Peyer's patch (tissue), 4 donors: ENCODE data around the gene KRTAP23-1. TPM values are rescaled to one million over a fixed set of nuclear protein-coding genes. Genes with fewer than 3 reads are reported as not detected.

Experiments
- DNase-seq, 3 donors: peaks; one replicate each; pipeline ENCODE4 v3.0.0-alpha.2; 2017 to 2019
- H3K27ac ChIP-seq, 4 donors: fragments of 200-600 bp; sonication (generic); one replicate each; pipeline ENCODE4 v1.5.1; 2016 to 2019
- H3K27me3 ChIP-seq, 2 donors: fragments of 200-600 bp; sonication (generic); one replicate each; pipeline ENCODE4 v1.5.1; 2019
- H3K36me3 ChIP-seq, 3 donors: fragments of 200-600 bp; sonication (generic); one replicate each; pipeline ENCODE4 v1.5.1; 2016 to 2019
- H3K4me1 ChIP-seq, 4 donors: fragments of 200-600 bp; sonication (generic); one replicate each; pipeline ENCODE4 v1.5.1; 2016 to 2019
- H3K4me3 ChIP-seq, 4 donors: fragments of 200-600 bp; sonication (generic); 1 replicate in 3 of 4; 2 replicates in 1 of 4; pipeline ENCODE4 v1.5.1; 2016 to 2019; ENCODE audit warnings: mild to moderate bottlenecking in 1 of 4
- H3K9me3 ChIP-seq, 4 donors: fragments of 200-600 bp; sonication (generic); one replicate each; pipeline ENCODE4 v1.5.1; 2016 to 2019; ENCODE audit warnings: mild to moderate bottlenecking in 1 of 4
- POLR2A ChIP-seq, 2 donors: fragments of 450-650 bp; IDR thresholded peaks; one replicate each; pipeline ENCODE4 v1.5.1; 2017; ENCODE audit warnings: antibody characterized with exemption in 2 of 2, mild to moderate bottlenecking in 2 of 2, moderate library complexity in 2 of 2
- total RNA-seq, 4 donors: library from RNA; depleted of rRNA; stranded (reverse); fragments of >200 nt; gene quantifications; one replicate each; pipeline ENCODE4 v1.1.0, GENCODE V29; 2016
- TF ChIP-seq, protein P1 (sequence below), 6 experiments: fragments of 450-650 bp in 4 of 6; fragments of 200-600 bp in 2 of 6; sonication (generic) in 1 of 6; IDR thresholded peaks; one replicate each; pipeline ENCODE4 v1.5.1; 2017 to 2019; ENCODE audit warnings: antibody characterized with exemption in 6 of 6, mild to moderate bottlenecking in 3 of 6, moderate library complexity in 1 of 6

The KRTAP23-1 gene
- total RNA-seq, 4 donors from 2014 or later, result not detected

DNA sequence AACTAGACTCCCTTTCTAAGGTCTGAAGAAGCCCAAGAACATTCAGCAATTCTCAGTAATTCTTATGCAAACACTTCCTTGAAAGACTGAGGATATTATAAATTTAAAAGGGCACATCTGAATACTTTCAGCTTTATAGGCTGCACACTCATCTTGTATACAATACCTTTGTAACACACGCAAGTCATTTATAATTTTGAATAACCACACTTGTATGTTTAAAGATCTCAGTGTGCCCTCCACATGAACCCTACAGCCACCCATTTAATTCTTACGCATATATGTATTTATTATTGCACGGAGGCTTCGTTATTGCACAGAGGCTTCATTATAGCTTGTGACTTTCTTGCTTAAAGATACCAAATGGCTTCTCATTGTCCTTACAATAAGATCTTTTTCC is 9.7 kb downstream of the KRTAP23-1 start:
- TF ChIP-seq, protein P1, sequence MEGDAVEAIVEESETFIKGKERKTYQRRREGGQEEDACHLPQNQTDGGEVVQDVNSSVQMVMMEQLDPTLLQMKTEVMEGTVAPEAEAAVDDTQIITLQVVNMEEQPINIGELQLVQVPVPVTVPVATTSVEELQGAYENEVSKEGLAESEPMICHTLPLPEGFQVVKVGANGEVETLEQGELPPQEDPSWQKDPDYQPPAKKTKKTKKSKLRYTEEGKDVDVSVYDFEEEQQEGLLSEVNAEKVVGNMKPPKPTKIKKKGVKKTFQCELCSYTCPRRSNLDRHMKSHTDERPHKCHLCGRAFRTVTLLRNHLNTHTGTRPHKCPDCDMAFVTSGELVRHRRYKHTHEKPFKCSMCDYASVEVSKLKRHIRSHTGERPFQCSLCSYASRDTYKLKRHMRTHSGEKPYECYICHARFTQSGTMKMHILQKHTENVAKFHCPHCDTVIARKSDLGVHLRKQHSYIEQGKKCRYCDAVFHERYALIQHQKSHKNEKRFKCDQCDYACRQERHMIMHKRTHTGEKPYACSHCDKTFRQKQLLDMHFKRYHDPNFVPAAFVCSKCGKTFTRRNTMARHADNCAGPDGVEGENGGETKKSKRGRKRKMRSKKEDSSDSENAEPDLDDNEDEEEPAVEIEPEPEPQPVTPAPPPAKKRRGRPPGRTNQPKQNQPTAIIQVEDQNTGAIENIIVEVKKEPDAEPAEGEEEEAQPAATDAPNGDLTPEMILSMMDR (IDR thresholded peaks at IDR 0.05), result no peak
- no peak for TF ChIP-seq POLR2A (IDR thresholded peaks at IDR 0.05)
- no peak overlapping the region for H3K27ac ChIP-seq
- H3K36me3 ChIP-seq, result no peaks in the 10 kb centered on the region
- no peaks in the 10 kb centered on the region for H3K27me3 ChIP-seq
- no peaks in the 10 kb centered on the region for H3K9me3 ChIP-seq
- H3K4me1 ChIP-seq, result no peaks in the 10 kb centered on the region
- H3K4me3 ChIP-seq, result no peak overlapping the region
- DNase-seq, result no peak

DNA sequence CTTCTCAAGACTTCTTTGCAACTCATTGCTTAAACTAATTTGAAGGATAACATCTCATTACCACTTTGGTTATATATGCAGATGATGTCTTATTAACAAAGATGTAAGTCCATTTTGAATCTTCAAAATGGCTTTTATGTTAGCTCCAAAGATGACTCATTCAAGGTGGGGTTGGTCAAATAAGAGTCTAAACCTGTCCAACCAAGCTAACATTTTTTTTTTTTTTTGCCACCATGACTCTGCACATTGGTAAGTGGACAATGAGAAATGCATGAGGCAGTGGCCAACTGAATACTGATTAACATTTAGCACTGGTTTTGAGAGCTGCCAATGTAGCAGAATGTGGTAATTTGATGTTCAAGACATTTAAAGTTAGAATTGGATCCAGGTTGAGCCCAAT is 10.6 kb downstream of the KRTAP23-1 start:
- no peaks in the 10 kb centered on the region for H3K4me1 ChIP-seq
- no peaks in the 10 kb centered on the region for H3K9me3 ChIP-seq
- H3K27me3 ChIP-seq, result no peaks in the 10 kb centered on the region
- DNase-seq, result no peak
- TF ChIP-seq, protein P1 (IDR thresholded peaks at IDR 0.05), result no peak
- no peak for TF ChIP-seq POLR2A (IDR thresholded peaks at IDR 0.05)
- H3K36me3 ChIP-seq, result no peaks in the 10 kb centered on the region
- no peak overlapping the region for H3K4me3 ChIP-seq
- H3K27ac ChIP-seq, result no peak overlapping the region

DNA sequence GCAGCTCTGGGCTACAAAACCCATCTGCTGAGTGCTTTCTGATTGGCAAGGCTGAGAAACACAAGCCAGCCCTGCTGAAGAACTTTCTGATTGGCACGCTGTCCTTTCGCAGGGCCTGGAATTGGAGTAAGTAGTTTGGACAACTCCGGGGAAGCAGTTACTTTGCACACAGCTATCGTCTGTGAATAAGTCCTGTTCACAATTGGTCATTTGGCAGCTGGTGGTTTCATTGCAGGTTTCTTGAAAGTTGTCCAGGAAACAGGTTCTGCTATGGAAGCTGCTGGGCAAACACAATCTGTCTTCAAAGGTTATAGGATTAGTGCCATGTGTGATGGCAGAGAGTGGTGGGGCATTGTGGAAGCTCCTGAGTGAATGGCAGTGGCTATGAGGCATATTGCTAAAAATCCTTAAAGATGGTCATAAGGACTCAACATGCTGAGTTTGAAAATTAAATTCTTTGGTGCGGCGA is 11.1 kb downstream of the KRTAP23-1 start, which contains the start of gene KRTAP27-1:
Gene KRTAP27-1, minus strand, starts transcription at position 419 of the 469 bp plus-strand sequence. Its CDS starts 26 bp downstream, at position 393.
- no peak for DNase-seq
- Histone ChIP-seq H3K27ac (no peak within 1 kb of the TSS), H3K4me1 (no peaks in the 10 kb centered on the region), H3K4me3 (no peak within 1 kb of the TSS), H3K9me3 (no peaks in the 10 kb centered on the region), H3K36me3 (no peaks in the 10 kb centered on the region), H3K27me3 (no peaks in the 10 kb centered on the region)
- TF ChIP-seq POLR2A (IDR thresholded peaks at IDR 0.05), result no peak
- TF ChIP-seq, protein P1 (IDR thresholded peaks at IDR 0.05), result no peak

DNA sequence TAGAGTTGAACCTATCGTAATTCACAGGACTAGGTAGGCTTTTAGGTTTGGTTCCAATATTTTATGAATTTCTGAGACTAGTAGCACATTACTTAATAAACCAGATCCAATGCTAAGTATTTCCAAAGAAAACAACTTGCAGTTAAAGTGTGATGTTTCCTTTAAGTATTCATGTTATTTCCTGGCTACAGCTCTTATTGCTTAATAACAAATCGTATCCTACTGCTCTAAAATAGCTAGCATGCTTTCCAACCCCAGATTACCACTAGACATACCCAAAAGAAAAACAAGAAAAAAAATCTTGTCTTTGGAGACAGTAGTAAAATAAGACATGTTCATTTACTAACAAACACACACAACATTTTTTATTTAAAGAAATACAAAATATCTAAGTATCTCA is 11.8 kb downstream of the KRTAP23-1 start:
- H3K27ac ChIP-seq, result no peak overlapping the region
- H3K36me3 ChIP-seq, result no peaks in the 10 kb centered on the region
- H3K4me3 ChIP-seq, result no peak overlapping the region
- DNase-seq, result no peak
- no peak for TF ChIP-seq POLR2A (IDR thresholded peaks at IDR 0.05)
- TF ChIP-seq, protein P1 (IDR thresholded peaks at IDR 0.05), result no peak
- H3K4me1 ChIP-seq, result no peaks in the 10 kb centered on the region
- no peaks in the 10 kb centered on the region for H3K9me3 ChIP-seq
- H3K27me3 ChIP-seq, result no peaks in the 10 kb centered on the region

DNA sequence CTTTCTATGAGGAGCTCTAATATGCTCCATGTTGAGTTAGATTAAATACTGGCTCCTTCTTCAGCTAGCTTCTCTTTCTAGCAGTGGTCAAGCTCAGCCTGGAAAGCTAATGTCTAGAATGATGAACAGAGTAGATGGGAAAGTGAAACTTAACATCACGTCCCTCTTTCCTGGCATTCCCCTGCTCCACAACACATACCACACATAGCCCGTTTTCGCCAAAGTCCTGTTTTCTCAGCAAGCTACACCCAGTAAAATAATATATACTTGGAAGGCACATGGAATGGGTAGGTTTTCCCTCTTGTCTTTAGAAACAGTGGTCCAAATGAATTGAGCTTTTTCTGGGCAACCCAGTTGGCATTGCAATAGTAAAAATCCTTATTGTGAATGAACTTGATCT is 14.7 kb downstream of the KRTAP23-1 start:
- Histone ChIP-seq H3K4me3 (no peak overlapping the region), H3K27ac (no peak overlapping the region), H3K4me1 (no peaks in the 10 kb centered on the region), H3K9me3 (no peaks in the 10 kb centered on the region), H3K36me3 (no peaks in the 10 kb centered on the region), H3K27me3 (no peaks in the 10 kb centered on the region)
- no peak for TF ChIP-seq POLR2A (IDR thresholded peaks at IDR 0.05)
- TF ChIP-seq, protein P1 (IDR thresholded peaks at IDR 0.05), result no peak
- no peak for DNase-seq

DNA sequence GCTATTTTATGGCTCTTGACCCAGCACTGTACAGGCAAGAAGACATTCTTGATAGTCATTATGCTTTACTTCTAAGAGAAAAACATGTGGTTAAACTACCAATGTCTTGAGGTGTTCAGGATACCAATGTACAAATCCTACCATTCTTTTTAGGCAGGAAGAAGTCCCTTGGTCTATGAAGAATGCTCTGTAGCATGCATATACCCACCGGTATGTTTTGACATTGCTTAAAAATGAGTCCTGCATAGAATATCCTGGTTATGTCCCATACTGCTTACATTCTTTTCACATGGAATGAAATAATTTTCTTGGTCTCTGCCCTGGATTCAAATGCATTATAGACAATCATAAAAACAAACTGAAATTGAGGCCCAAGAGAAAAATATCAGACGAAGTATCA is 15.7 kb downstream of the KRTAP23-1 start:
- H3K9me3 ChIP-seq, result no peaks in the 10 kb centered on the region
- no peaks in the 10 kb centered on the region for H3K36me3 ChIP-seq
- no peak for TF ChIP-seq POLR2A (IDR thresholded peaks at IDR 0.05)
- TF ChIP-seq, protein P1 (IDR thresholded peaks at IDR 0.05), result no peak
- H3K4me1 ChIP-seq, result no peaks in the 10 kb centered on the region
- no peaks in the 10 kb centered on the region for H3K27me3 ChIP-seq
- H3K4me3 ChIP-seq, result no peak overlapping the region
- no peak for DNase-seq
- H3K27ac ChIP-seq, result no peak overlapping the region
